GM19025 (cell line): Measurements from ENCODE around the gene TMEM255B.

ENCODE experiments used
- ATAC-seq: cut with Tn5 transposase; IDR thresholded peaks from one replicate; pipeline ENCODE4 v1.9.1; 2021; ENCODE audit warnings: mild to moderate bottlenecking, low read depth, moderate library complexity; ENCODE audit not compliant: unreplicated experiment

TMEM255B gene

GRCh38 chr13:113855012-113855921 lies 96.2 kb downstream of the TMEM255B start:
- no peak for ATAC-seq

- ATAC-seq = no peak
Observed at GRCh38 chr13:113855931-113856715, 97.1 kb downstream of the TMEM255B start.

- no peak for ATAC-seq
Observed at GRCh38 chr13:113856716-113857065, 97.7 kb downstream of the TMEM255B start.

- no peak for ATAC-seq
Observed at GRCh38 chr13:113857531-113858195, 98.6 kb downstream of the TMEM255B start.

GRCh38 chr13:113859311-113860050 lies 100.5 kb downstream of the TMEM255B start:
- ATAC-seq = no peak

- no peak for ATAC-seq
Observed at GRCh38 chr13:113860051-113860664, 101.1 kb downstream of the TMEM255B start.

GRCh38 chr13:113860665-113861432 lies 101.8 kb downstream of the TMEM255B start:
- no peak for ATAC-seq

GRCh38 chr13:113861433-113862030 lies 102.5 kb downstream of the TMEM255B start:
- ATAC-seq = no peak

- ATAC-seq = no peak
Observed at GRCh38 chr13:113862191-113862930, 103.3 kb downstream of the TMEM255B start.

GRCh38 chr13:113862931-113863523 lies 104.0 kb downstream of the TMEM255B start:
- ATAC-seq = no peak

- ATAC-seq = no peak
Observed at GRCh38 chr13:113863524-113864272, 104.7 kb downstream of the TMEM255B start, which contains the start of gene GAS6. Gene GAS6, minus strand, starts transcription at chr13:113864076. Its CDS starts 156 bp downstream, at chr13:113863920.

GRCh38 chr13:113864273-113864890 lies 105.4 kb downstream of the TMEM255B start:
- no peak for ATAC-seq

- ATAC-seq = no peak
Observed at GRCh38 chr13:113865427-113865826, 106.4 kb downstream of the TMEM255B start.
